HepG2 (cell line): ENCODE results near the gene VIM.

ENCODE experiments used
- CTCF ChIP-seq: sonication (generic); formaldehyde crosslinking; IDR thresholded peaks from 2 replicates; pipeline ENCODE4 v1.5.0; 2020; ENCODE audit warnings: mild to moderate bottlenecking, missing genetic modification reagents, moderate library complexity
- PBX2 ChIP-seq: IDR thresholded peaks from 2 replicates; pipeline ENCODE4 v1.6.1; 2016; ENCODE audit warnings: control low read depth
- RBAK ChIP-seq: sonication (generic); formaldehyde crosslinking; IDR thresholded peaks from 2 replicates; pipeline ENCODE4 v1.5.1; 2020; ENCODE audit warnings: mild to moderate bottlenecking, missing genetic modification reagents

- TF ChIP-seq CTCF (CRISPR knock-in tag) (no peak), RBAK (CRISPR knock-in tag) (no peak), PBX2 (no peak)
Observed at GRCh38 chr10:17244700-17245365, 16.8 kb downstream of the VIM start.
